ENCODE data around the gene GASK1A.

The GASK1A gene

DNA sequence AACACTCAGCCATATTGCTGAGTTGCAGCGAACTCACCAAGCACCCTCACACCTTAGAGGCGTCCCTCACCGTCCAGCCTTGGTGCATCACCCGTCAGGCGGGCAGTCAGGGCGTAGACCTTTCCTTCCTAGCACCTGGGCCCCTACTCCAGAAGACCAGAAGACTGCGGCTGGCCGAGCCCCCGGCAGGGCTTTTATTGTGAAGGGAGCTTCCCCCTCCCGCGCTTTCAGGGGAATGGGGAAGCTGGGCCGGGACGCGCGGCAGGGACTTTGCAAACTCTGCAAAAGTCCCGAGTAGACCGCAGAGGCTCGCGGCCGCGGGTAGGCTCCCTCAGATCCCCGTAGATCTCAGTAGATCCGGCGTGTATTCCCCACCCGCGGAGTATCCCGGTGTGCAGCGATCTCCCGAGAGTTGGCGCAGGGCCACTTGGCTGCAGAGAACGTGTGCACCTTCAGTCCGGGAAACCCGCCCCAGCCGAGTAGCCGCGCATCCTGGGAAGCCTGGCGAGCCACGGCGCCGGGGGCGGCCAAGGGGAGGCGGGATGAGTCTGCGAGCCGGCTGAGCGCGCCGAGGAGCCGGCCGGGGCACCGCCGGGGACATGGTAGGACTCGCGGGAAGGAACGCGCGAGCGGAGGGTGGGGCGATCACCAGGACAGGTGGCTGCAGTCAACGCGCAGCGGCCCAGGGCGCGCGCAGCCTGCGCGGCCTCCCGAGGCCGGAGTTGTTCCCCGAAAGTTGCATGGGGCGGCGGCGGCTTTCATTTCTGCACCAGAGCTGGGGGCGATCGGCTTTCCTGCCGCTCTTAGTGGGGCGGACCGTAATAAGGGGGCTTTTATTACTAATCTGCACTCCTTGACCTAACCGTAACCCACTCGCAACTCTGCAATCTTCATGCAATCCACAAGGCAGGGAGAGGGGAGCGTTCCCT, at the start of gene GASK1A:
TSS of gene GASK1A (plus strand) at position 268 of the 929 bp plus-strand sequence. CDS start at position 600, 332 bp downstream.
- no peaks in the 10 kb centered on the region for H3K9me3 ChIP-seq (ENCODE audit: control insufficient read depth, low read length)
- H3K4me3 ChIP-seq (ENCODE audit: low read length) = peak within 1 kb of the TSS; percentile 14
- H3K9ac ChIP-seq (ENCODE audit: low read length) = peak within 1 kb of the TSS; percentile 40
- H3K4me1 ChIP-seq (ENCODE audit: control insufficient read depth, insufficient read depth, low read length) = peaks cover 4% of the 10 kb centered on the region
- peaks cover 29% of the 10 kb centered on the region for H3K27me3 ChIP-seq (ENCODE audit: control insufficient read depth, insufficient read depth, low read length)
- H3K36me3 ChIP-seq (ENCODE audit: control insufficient read depth, insufficient read depth, low read length) = no peaks in the 10 kb centered on the region

DNA sequence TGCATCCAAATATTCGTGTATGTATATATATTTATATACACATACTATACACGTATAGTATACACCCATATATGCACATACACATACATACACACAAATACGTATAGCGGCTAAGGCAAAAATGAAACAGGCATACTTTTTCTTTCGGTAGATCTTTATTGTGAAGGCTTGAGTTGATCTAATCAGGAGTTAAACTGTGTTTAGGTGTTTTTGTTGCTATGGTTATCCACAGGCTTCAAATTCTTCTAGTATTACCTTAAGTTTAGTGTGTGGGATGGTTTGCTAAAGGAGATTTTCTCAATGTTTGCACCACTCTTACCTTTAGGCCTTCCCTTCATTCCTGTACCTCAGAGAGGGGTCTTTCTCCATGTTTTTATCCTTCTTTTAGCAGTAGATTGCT, 45.0 kb upstream of the GASK1A start:
- Histone ChIP-seq H3K27me3 (ENCODE audit: control insufficient read depth, insufficient read depth, low read length) (no peaks in the 10 kb centered on the region), H3K4me1 (ENCODE audit: control insufficient read depth, insufficient read depth, low read length) (no peaks in the 10 kb centered on the region), H3K4me3 (ENCODE audit: low read length) (no peak overlapping the region), H3K9ac (ENCODE audit: low read length) (no peak overlapping the region), H3K36me3 (ENCODE audit: control insufficient read depth, insufficient read depth, low read length) (no peaks in the 10 kb centered on the region), H3K9me3 (ENCODE audit: control insufficient read depth, low read length) (no peaks in the 10 kb centered on the region)

DNA sequence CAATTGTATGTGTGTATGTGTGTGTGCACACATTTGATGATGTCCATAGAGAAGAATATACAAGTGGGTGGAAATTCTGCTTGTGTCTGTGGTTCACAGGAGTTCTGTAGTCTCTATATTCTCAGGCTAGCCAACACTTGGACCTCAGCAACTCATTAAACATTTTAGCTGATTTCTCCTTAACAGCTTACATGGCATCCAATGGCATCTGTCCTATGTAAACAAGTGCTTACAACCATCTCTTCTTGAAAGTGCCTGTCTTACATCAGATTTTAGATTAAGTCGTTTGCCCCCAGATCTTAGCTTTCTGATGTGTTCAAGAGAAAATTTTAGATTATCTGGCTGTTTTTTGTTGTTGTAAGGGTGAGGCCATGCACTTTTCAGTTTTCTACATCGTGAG, 44.2 kb upstream of the GASK1A start:
- Histone ChIP-seq H3K9me3 (ENCODE audit: control insufficient read depth, low read length) (no peaks in the 10 kb centered on the region), H3K4me1 (ENCODE audit: control insufficient read depth, insufficient read depth, low read length) (no peaks in the 10 kb centered on the region)

DNA sequence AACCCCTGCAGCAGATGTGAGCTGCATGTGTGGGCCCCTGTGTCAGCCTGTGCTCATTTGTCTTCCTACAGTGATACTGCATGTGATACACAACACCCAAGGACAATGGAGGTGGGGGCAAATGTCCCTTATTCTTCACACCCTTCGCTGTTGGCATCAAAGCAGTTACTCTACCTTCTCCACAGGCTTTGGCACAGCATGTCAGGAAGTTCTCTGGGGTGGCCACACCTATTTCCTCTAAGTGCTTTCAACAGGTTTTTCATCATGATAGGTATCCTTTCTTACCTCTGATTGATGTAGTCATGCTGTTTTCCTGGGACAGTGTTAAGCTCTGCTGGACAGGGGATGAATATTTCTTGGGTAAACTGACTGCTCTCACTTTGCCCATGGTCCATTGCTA, 43.6 kb upstream of the GASK1A start:
- no peaks in the 10 kb centered on the region for H3K9me3 ChIP-seq (ENCODE audit: control insufficient read depth, low read length)
- no peak overlapping the region for H3K9ac ChIP-seq (ENCODE audit: low read length)
- H3K4me3 ChIP-seq (ENCODE audit: low read length) = no peak overlapping the region
- H3K36me3 ChIP-seq (ENCODE audit: control insufficient read depth, insufficient read depth, low read length) = no peaks in the 10 kb centered on the region
- no peaks in the 10 kb centered on the region for H3K27me3 ChIP-seq (ENCODE audit: control insufficient read depth, insufficient read depth, low read length)
- no peaks in the 10 kb centered on the region for H3K4me1 ChIP-seq (ENCODE audit: control insufficient read depth, insufficient read depth, low read length)

More for the DNA sequence above, 44.2 kb upstream of the GASK1A start:
- Histone ChIP-seq H3K27me3 (ENCODE audit: control insufficient read depth, insufficient read depth, low read length) (no peaks in the 10 kb centered on the region), H3K9ac (ENCODE audit: low read length) (no peak overlapping the region), H3K4me3 (ENCODE audit: low read length) (no peak overlapping the region), H3K36me3 (ENCODE audit: control insufficient read depth, insufficient read depth, low read length) (no peaks in the 10 kb centered on the region)

DNA sequence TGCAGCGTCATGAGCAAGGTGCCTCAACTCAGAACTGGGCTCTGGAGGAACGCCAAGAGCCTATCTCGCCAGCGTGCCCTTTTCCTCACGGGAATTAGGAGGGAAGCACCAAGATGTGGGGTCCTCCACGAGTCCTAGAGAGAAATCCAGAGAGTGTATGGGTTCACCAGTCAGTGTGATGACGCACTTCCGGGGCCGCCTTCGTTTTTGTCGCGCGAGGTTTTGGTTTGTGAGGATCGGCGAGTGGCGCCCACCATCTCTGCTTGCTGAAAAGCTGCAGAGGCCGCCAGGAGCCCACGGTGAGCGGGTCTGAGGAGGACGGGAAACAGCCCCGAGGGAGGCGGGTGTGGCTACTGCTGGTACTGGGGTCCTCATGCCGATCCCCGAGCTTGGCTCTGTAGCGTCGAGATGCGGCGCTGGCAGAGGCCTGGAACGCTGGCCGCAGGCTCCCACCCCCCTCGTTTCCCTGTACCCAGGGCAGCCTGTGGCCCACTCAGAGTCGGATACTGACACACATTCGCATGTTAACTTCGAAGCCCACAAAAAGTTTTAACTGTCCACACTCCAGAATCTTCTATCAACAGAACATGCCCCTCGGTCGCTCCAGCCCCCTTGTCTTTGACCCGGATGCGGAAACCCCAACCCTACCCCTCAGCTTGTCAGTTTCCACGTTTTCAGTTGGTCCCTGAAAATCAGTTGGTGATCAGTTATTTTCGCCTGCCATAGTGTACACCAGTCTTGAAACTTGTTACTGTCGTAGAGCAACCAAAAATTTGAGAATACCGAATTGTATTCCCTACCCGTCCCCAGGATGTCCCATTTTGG, 42.7 kb upstream of the GASK1A start:
- Histone ChIP-seq H3K9me3 (ENCODE audit: control insufficient read depth, low read length) (no peaks in the 10 kb centered on the region), H3K9ac (ENCODE audit: low read length) (no peak overlapping the region), H3K36me3 (ENCODE audit: control insufficient read depth, insufficient read depth, low read length) (no peaks in the 10 kb centered on the region), H3K4me3 (ENCODE audit: low read length) (no peak overlapping the region), H3K4me1 (ENCODE audit: control insufficient read depth, insufficient read depth, low read length) (no peaks in the 10 kb centered on the region), H3K27me3 (ENCODE audit: control insufficient read depth, insufficient read depth, low read length) (no peaks in the 10 kb centered on the region)

DNA sequence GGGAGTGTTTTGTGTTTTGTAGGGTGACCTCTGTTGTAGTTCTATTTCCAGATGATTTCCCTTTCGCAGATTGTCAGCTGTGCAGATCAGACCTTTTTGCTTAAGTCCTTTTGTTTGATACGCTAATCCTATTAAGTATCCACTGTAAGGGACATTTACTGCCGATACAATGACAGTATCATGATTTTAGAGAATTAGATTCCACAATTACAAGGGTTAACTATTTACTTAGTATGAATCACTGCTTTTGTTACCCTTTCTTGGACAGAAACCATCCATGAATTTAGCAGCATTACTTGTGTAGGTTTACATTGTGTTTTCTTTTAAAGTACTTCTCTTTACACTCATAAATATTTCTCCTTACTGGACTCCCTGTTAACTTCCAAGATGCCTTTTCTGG, 41.8 kb upstream of the GASK1A start:
- no peaks in the 10 kb centered on the region for H3K9me3 ChIP-seq (ENCODE audit: control insufficient read depth, low read length)
- H3K36me3 ChIP-seq (ENCODE audit: control insufficient read depth, insufficient read depth, low read length) = no peaks in the 10 kb centered on the region
- H3K4me3 ChIP-seq (ENCODE audit: low read length) = no peak overlapping the region
- H3K9ac ChIP-seq (ENCODE audit: low read length) = no peak overlapping the region
- H3K4me1 ChIP-seq (ENCODE audit: control insufficient read depth, insufficient read depth, low read length) = no peaks in the 10 kb centered on the region
- no peaks in the 10 kb centered on the region for H3K27me3 ChIP-seq (ENCODE audit: control insufficient read depth, insufficient read depth, low read length)

DNA sequence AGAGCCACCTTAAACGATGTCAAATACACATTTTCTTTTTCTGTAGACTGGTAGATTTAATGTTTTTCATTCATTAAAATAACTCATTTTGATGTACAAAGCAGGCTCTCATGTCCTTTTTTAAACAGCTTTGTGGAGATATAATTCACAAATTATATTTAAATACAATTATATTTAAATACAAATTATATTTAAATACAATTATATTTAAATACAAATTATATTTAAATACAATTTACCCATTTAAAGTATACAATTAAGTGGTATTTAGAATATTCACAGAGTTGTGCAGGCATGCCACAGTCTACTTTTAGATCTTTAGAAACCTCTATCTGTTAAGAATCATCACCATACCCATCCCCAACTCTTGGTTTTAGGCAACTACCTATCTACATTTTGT, 36.4 kb upstream of the GASK1A start:
- H3K9ac ChIP-seq (ENCODE audit: low read length) = no peak overlapping the region
- no peak overlapping the region for H3K4me3 ChIP-seq (ENCODE audit: low read length)
- no peaks in the 10 kb centered on the region for H3K9me3 ChIP-seq (ENCODE audit: control insufficient read depth, low read length)
- no peaks in the 10 kb centered on the region for H3K27me3 ChIP-seq (ENCODE audit: control insufficient read depth, insufficient read depth, low read length)
- no peaks in the 10 kb centered on the region for H3K4me1 ChIP-seq (ENCODE audit: control insufficient read depth, insufficient read depth, low read length)
- H3K36me3 ChIP-seq (ENCODE audit: control insufficient read depth, insufficient read depth, low read length) = no peaks in the 10 kb centered on the region

DNA sequence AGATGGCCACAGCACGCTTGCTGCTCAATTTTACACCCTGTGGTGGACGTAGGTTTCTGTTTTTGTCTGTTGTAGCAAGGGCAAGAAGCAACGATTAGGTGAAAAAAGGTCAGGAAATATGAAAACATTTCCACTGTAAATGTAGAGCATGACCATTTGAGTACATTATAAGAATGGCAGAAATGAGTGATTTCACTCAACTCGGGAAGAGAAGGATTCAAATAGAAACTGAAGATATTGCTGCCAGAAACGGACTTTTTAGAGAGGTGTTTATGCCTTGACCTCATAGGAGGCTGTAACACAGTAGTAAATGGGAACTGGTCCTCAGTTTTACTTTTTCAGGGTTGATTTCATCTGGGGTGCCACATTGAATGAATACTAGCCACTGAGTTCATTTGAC, 33.1 kb upstream of the GASK1A start:
- Histone ChIP-seq H3K9me3 (ENCODE audit: control insufficient read depth, low read length) (no peaks in the 10 kb centered on the region), H3K36me3 (ENCODE audit: control insufficient read depth, insufficient read depth, low read length) (no peaks in the 10 kb centered on the region), H3K4me1 (ENCODE audit: control insufficient read depth, insufficient read depth, low read length) (no peaks in the 10 kb centered on the region), H3K4me3 (ENCODE audit: low read length) (no peak overlapping the region), H3K9ac (ENCODE audit: low read length) (no peak overlapping the region), H3K27me3 (ENCODE audit: control insufficient read depth, insufficient read depth, low read length) (no peaks in the 10 kb centered on the region)

DNA sequence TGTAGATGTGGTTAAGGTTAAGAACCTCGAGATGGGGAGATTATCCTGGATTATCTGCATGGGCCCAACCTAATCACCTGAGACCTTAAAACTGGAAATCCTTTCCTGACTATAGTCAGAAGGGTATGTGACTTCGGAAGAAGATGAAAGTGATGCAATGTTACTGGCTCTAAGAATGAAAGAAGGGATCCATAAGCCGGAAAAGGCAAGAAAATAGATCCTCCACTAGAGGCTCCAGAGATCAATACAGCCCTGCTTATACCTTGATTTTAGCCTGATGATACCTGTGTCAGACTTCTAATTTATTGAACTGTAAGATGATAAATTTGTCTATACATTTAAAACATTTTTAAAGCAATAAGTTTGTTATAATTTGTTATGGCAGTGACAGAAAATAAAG, 21.5 kb upstream of the GASK1A start:
- Histone ChIP-seq H3K4me1 (ENCODE audit: control insufficient read depth, insufficient read depth, low read length) (peaks cover 5% of the 10 kb centered on the region), H3K9me3 (ENCODE audit: control insufficient read depth, low read length) (no peaks in the 10 kb centered on the region)

DNA sequence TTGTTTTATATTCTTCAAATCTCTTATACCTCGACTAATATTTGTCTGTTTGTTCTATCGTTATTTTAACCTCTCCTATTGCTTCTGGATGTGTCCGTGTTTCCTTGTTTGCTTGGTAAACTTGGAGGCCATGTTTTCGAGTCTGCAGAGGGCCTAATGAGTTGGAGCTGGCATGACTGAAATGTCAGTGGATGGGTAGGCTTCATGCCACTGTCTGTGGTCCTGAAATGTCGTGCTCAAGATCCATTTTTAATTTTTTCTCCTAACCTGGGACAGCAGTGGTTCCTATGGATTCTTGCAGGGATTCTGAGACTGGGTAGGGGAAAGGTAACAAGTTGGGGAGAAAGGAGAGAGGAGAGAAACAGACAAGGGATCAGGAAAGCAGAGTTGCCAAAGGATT, 18.8 kb upstream of the GASK1A start:
- Histone ChIP-seq H3K9ac (ENCODE audit: low read length) (no peak overlapping the region), H3K4me1 (ENCODE audit: control insufficient read depth, insufficient read depth, low read length) (peaks cover 5% of the 10 kb centered on the region), H3K27me3 (ENCODE audit: control insufficient read depth, insufficient read depth, low read length) (no peaks in the 10 kb centered on the region), H3K9me3 (ENCODE audit: control insufficient read depth, low read length) (no peaks in the 10 kb centered on the region), H3K36me3 (ENCODE audit: control insufficient read depth, insufficient read depth, low read length) (no peaks in the 10 kb centered on the region), H3K4me3 (ENCODE audit: low read length) (no peak overlapping the region)

More for the DNA sequence above, 21.5 kb upstream of the GASK1A start:
- H3K9ac ChIP-seq (ENCODE audit: low read length) = no peak overlapping the region
- no peaks in the 10 kb centered on the region for H3K27me3 ChIP-seq (ENCODE audit: control insufficient read depth, insufficient read depth, low read length)
- H3K4me3 ChIP-seq (ENCODE audit: low read length) = no peak overlapping the region
- no peaks in the 10 kb centered on the region for H3K36me3 ChIP-seq (ENCODE audit: control insufficient read depth, insufficient read depth, low read length)

DNA sequence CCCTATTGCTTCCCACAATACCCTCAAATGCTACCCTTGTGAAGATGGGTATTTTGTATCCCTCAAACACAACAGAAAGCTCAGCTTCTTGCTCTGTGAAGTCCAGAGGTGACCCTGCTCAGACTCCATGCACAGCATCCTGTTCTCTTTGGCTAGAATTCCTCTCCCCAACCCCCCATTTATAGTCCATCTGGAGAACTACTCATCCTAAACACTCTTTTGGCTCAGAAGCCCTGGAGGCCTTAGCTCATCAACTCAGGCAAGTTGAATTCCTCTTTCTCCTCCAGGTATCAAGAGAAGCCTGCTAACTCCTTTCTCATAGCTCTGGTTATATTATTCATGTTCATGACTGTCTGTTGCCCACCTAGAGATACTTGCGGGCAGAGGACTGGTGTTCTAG, 18.3 kb upstream of the GASK1A start:
- H3K9ac ChIP-seq (ENCODE audit: low read length) = no peak overlapping the region
- no peaks in the 10 kb centered on the region for H3K36me3 ChIP-seq (ENCODE audit: control insufficient read depth, insufficient read depth, low read length)
- H3K4me1 ChIP-seq (ENCODE audit: control insufficient read depth, insufficient read depth, low read length) = peaks cover 5% of the 10 kb centered on the region
- H3K27me3 ChIP-seq (ENCODE audit: control insufficient read depth, insufficient read depth, low read length) = no peaks in the 10 kb centered on the region
- H3K4me3 ChIP-seq (ENCODE audit: low read length) = no peak overlapping the region
- no peaks in the 10 kb centered on the region for H3K9me3 ChIP-seq (ENCODE audit: control insufficient read depth, low read length)

DNA sequence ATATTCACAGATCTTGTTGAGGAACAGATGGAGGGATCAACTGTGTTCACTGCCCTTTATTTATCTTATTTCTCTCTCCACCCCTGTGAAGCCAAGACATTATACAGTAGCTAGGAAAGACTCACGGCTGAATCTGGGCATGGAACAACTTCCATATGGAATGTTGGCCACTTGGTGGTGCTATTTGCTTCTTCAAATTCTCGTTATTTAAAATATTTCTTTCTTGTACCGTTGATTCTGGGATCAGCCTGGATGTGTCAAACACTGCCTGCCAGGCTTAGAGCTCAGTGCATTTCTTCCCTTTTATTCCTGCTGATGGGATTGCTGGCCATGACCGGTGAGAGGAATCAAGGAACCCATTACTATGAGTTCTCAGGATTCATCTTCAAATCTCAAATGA, 17.5 kb upstream of the GASK1A start:
- H3K4me1 ChIP-seq (ENCODE audit: control insufficient read depth, insufficient read depth, low read length) = peaks cover 5% of the 10 kb centered on the region
- H3K36me3 ChIP-seq (ENCODE audit: control insufficient read depth, insufficient read depth, low read length) = no peaks in the 10 kb centered on the region
- no peaks in the 10 kb centered on the region for H3K9me3 ChIP-seq (ENCODE audit: control insufficient read depth, low read length)
- no peak overlapping the region for H3K9ac ChIP-seq (ENCODE audit: low read length)
- H3K27me3 ChIP-seq (ENCODE audit: control insufficient read depth, insufficient read depth, low read length) = no peaks in the 10 kb centered on the region
- H3K4me3 ChIP-seq (ENCODE audit: low read length) = no peak overlapping the region
